ENCODE data around the gene SLAMF1.
"Not testable (repeated sequence)": the region's sequence is repeated elsewhere in the genome, so short reads cannot be mapped to it uniquely, and the experiment has no call there.

- TF ChIP-seq POLR2A, CTCF (IDR thresholded peaks at IDR 0.05): not testable (repeated sequence)
These were observed 45.5 kb upstream of the SLAMF1 start for GRCh38 chr1:160692390-160692789.

All from vagina (tissue), 2 donors.